CD8-positive, alpha-beta memory T cell (primary cell): ENCODE measurements around the gene IL6ST. TPM values are rescaled to one million over a fixed set of nuclear protein-coding genes. Genes with fewer than 3 reads are reported as not detected.

ENCODE experiments used
- CTCF ChIA-PET: fragments of 350-600 bp; sonication (Branson Sonifier 250); formaldehyde crosslinking; loops from one replicate; lab custom pipeline; 2021; ENCODE audit warnings: antibody characterized with exemption; lab: Charles Lee
- POLR2A ChIA-PET: fragments of 350-600 bp; sonication (Branson Sonifier 250); formaldehyde crosslinking; loops from one replicate; lab custom pipeline; 2021; ENCODE audit warnings: antibody characterized with exemption; lab: Charles Lee
- DNase-seq, 5 donors: peaks; one replicate each; pipeline versions ENCODE4 v3.0.0 to v3.0.0-alpha.2; 2020 to 2022; ENCODE audit warnings: mixed read lengths in 1 of 5
- H3K27ac ChIP-seq: one replicate; pipeline ENCODE4 v1.7.0; 2013; ENCODE audit warnings: low read depth, mild to moderate bottlenecking, low read length, moderate library complexity
- H3K27me3 ChIP-seq: 2 replicates; pipeline ENCODE4 v1.7.0; 2013; ENCODE audit warnings: low read length, mild to moderate bottlenecking; ENCODE audit not compliant: insufficient read depth, poor library complexity, severe bottlenecking
- H3K36me3 ChIP-seq: 2 replicates; pipeline ENCODE4 v1.7.0; 2013; ENCODE audit warnings: mild to moderate bottlenecking, low read length, moderate library complexity; ENCODE audit not compliant: insufficient read depth
- H3K4me1 ChIP-seq: 2 replicates; pipeline ENCODE4 v1.7.0; 2013; ENCODE audit warnings: mild to moderate bottlenecking, low read length, moderate library complexity; ENCODE audit not compliant: insufficient read depth
- H3K4me3 ChIP-seq: 2 replicates; pipeline ENCODE4 v1.7.0; 2013; ENCODE audit warnings: mild to moderate bottlenecking, low read length
- H3K9me3 ChIP-seq: 2 replicates; pipeline ENCODE4 v1.7.0; 2013; ENCODE audit warnings: mild to moderate bottlenecking, low read length
- H3K27ac Mint-ChIP-seq, 8 donors: one replicate each; pipeline ENCODE4 v1.8.0; 2020 to 2021; ENCODE audit warnings: mixed read lengths in 8 of 8, mild to moderate bottlenecking in 6 of 8, inconsistent platforms in 3 of 8, moderate library complexity in 3 of 8
- H3K27me3 Mint-ChIP-seq, 2 donors: one replicate each; pipeline ENCODE4 v1.8.0; 2020 to 2021; ENCODE audit warnings: mixed read lengths in 2 of 2, mild to moderate bottlenecking in 1 of 2, moderate library complexity in 1 of 2
- H3K36me3 Mint-ChIP-seq, 3 donors: one replicate each; pipeline ENCODE4 v1.8.0; 2020 to 2021; ENCODE audit warnings: mixed read lengths in 3 of 3, inconsistent platforms in 1 of 3, mild to moderate bottlenecking in 1 of 3
- H3K4me1 Mint-ChIP-seq, 3 donors: one replicate each; pipeline ENCODE4 v1.8.0; 2020 to 2021; ENCODE audit warnings: mixed read lengths in 3 of 3, inconsistent platforms in 1 of 3, mild to moderate bottlenecking in 1 of 3
- H3K4me3 Mint-ChIP-seq, 7 donors: one replicate each; pipeline ENCODE4 v1.8.0; 2020 to 2021; ENCODE audit warnings: mixed read lengths in 7 of 7, mild to moderate bottlenecking in 6 of 7, moderate library complexity in 4 of 7, inconsistent platforms in 2 of 7
- H3K9me3 Mint-ChIP-seq, 5 donors: one replicate each; pipeline ENCODE4 v1.8.0; 2020 to 2022; ENCODE audit warnings: mixed read lengths in 5 of 5, mild to moderate bottlenecking in 3 of 5, moderate library complexity in 2 of 5, inconsistent platforms in 1 of 5
- polyA plus RNA-seq: library from polyadenylated mRNA; unstranded; fragments of 300-500 nt; fragmentation: Illumina TruSeq; gene quantifications from one replicate; pipeline ENCODE4 v1.2.3, GENCODE V29; 2021
- total RNA-seq, 2 experiments: library from RNA; stranded (reverse); gene quantifications; one replicate each; pipeline ENCODE4 v1.2.3, GENCODE V29; 2021

IL6ST gene
- total and polyA plus RNA-seq, 3 experiments from 2014 or later = 18.1 to 60.0 (median 52.2) TPM

DNA sequence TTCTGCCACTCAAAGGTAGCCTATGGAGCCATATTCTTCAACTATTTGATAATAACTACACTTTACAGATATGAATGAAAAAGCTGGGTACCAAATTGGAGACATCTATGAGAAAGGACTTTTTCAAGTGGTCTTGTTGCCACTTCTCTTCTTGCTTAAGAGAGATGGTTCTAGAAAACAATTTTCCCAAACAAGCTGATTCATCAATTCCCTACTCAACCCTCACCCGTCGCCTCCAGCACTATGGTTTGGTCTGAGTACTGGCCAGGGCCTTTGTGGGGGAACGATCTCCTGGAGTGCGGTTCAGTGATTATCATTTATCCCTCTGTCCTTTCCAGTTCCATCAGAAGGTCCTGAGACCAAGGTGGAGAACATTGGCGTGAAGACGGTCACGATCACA is 86.8 kb downstream of the IL6ST start:
- no peak overlapping the region for H3K27ac ChIP-seq
- no peaks in the 10 kb centered on the region for H3K9me3 ChIP-seq
- Mint-ChIP-seq H3K4me1 (peaks cover 18 to 29% (median 26%) of the 10 kb centered on the region in 3 donors), H3K4me3 (no peak overlapping the region), H3K27me3 (peaks cover 5 to 6% of the 10 kb centered on the region in 2 donors), H3K36me3 (no peaks in the 10 kb centered on the region), H3K27ac (no peak overlapping the region), H3K9me3 (no peaks in the 10 kb centered on the region)
- peaks cover 11% of the 10 kb centered on the region for H3K4me1 ChIP-seq
- ChIA-PET CTCF (interaction anchor here (1.1 kb wide), 1 partner anchor 17 kb away, joined by 3 read pairs; no protein-coding TSS in a partner anchor), POLR2A (no interaction called here)
- no peak for DNase-seq
- no peak overlapping the region for H3K4me3 ChIP-seq
- H3K36me3 ChIP-seq = no peaks in the 10 kb centered on the region
- H3K27me3 ChIP-seq = no peaks in the 10 kb centered on the region

DNA sequence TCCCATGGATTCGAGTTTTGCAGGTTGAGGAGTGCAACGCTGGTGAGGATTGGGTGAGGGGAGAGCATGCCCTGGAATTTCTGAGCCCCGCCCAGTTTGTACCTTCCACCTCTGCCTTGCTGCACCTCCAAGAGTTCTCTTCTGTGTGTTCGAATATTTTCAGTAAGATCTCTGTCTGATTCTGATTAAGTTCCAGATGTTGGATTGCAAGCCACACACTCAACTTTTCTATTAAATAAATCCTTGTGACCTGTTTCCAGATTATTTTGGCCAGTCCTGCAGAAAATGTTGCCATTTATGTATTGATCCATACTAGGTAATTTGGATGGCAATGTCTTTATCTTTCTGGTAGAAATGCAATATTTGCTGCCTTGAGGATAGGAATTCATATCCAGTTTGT is 89.5 kb downstream of the IL6ST start:
- H3K4me1 Mint-ChIP-seq = peaks cover 24 to 39% (median 31%) of the 10 kb centered on the region in 3 donors
- no peaks in the 10 kb centered on the region for H3K9me3 ChIP-seq
- peak overlapping the region in 2 of 8 donors; percentile 26 to 84 for H3K27ac Mint-ChIP-seq

DNA sequence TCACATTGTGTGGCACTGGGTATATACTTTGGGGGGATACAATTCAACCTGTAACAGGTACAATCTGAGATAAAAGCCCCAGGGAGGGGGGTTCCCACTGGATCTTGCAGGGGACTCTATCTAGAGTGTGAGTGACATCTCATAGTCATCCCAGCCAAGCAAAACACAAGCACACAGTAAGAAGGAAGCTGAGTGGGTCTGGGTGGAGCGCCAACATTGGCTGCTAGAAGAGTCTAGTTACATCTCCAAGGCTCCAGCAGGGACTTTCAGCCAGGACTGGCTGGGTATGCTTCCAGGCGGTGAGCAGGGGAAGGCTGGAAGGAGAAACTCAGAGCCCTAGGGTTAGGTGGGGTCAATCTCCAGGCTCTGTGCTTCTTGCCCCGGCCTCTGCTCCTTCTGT is 90.6 kb downstream of the IL6ST start:
- H3K4me1 ChIP-seq = peaks cover 13% of the 10 kb centered on the region
- POLR2A ChIA-PET = no interaction called here
- peak overlapping the region in 1 of 8 donors; percentile 5 for H3K27ac Mint-ChIP-seq
- H3K27me3 ChIP-seq = no peaks in the 10 kb centered on the region
- H3K4me1 Mint-ChIP-seq = peaks cover 24 to 39% (median 31%) of the 10 kb centered on the region in 3 donors
- no peak overlapping the region for H3K4me3 ChIP-seq
- no peak overlapping the region for H3K27ac ChIP-seq
- peaks cover 3 to 17% of the 10 kb centered on the region in 2 donors for H3K27me3 Mint-ChIP-seq
- CTCF ChIA-PET = interaction anchor here (1.1 kb wide), 1 partner anchor 11 kb away, joined by 3 read pairs; no protein-coding TSS in a partner anchor
- peak overlapping the region in 1 of 7 donors; percentile 17 for H3K4me3 Mint-ChIP-seq
- no peaks in the 10 kb centered on the region for H3K36me3 ChIP-seq
- no peaks in the 10 kb centered on the region for H3K9me3 Mint-ChIP-seq
- no peaks in the 10 kb centered on the region for H3K9me3 ChIP-seq
- no peak for DNase-seq
- no peaks in the 10 kb centered on the region for H3K36me3 Mint-ChIP-seq

More for the DNA sequence above, 89.5 kb downstream of the IL6ST start:
- no peaks in the 10 kb centered on the region for H3K36me3 ChIP-seq
- Mint-ChIP-seq H3K27me3 (peaks cover 3 to 9% of the 10 kb centered on the region in 2 donors), H3K4me3 (no peak overlapping the region), H3K9me3 (no peaks in the 10 kb centered on the region), H3K36me3 (no peaks in the 10 kb centered on the region)
- peaks cover 13% of the 10 kb centered on the region for H3K4me1 ChIP-seq
- no peak for DNase-seq
- ChIA-PET POLR2A (interaction anchor here (0.7 kb wide), 1 partner anchor 288 kb away, joined by 12 read pairs; no protein-coding TSS in a partner anchor), CTCF (interaction anchor here (0.7 to 1.4 kb wide), 2 partner anchors 9 to 30 kb away, joined by 3 read pairs; no protein-coding TSS in a partner anchor)
- H3K27ac ChIP-seq = no peak overlapping the region
- no peak overlapping the region for H3K4me3 ChIP-seq
- no peaks in the 10 kb centered on the region for H3K27me3 ChIP-seq

DNA sequence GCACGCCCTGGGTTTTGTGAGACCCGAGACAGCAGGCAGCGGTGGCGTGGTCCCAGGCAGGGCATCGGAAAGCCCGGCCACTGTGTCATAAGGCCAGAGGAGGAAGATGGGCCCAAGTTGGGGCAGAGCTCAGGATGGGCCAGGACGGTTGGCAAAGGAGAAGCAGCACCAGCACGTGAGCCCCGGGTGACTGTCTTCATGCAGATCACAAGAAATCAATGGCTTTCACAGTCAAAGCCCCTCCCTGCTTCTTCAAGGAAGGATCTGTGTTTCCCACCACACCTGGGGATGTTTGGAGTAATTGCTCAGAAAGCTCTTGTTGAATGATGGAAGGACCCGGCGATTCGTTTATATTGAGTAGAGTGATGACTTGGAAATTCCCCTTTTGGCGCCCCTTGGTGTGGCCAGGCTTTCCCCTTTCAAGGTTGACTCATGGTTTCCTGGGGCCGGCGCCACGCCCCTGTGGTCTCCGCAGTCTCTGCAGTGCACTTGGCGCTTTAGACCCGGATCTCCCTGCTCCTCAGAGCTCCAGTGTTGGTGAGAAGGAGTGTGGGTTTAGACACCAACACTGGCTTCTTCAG is 91.6 kb downstream of the IL6ST start:
- ChIA-PET CTCF (interaction anchor here (1.1 kb wide), 1 partner anchor 10 kb away, joined by 3 read pairs; no protein-coding TSS in a partner anchor), POLR2A (no interaction called here)
- H3K4me1 ChIP-seq = peaks cover 13% of the 10 kb centered on the region
- H3K36me3 ChIP-seq = no peaks in the 10 kb centered on the region
- H3K9me3 ChIP-seq = no peaks in the 10 kb centered on the region
- Mint-ChIP-seq H3K4me3 (peak overlapping the region in 6 of 7 donors; percentile 33 to 68 (median 57)), H3K36me3 (no peaks in the 10 kb centered on the region), H3K9me3 (no peaks in the 10 kb centered on the region), H3K27me3 (peaks cover 3 to 17% of the 10 kb centered on the region in 2 donors), H3K4me1 (peaks cover 24 to 39% (median 31%) of the 10 kb centered on the region in 3 donors), H3K27ac (peak overlapping the region in 3 of 8 donors; percentile 34 to 85 (median 63))
- H3K27ac ChIP-seq = no peak overlapping the region
- no peaks in the 10 kb centered on the region for H3K27me3 ChIP-seq
- H3K4me3 ChIP-seq = no peak overlapping the region
- peak; percentile 6 to 65 (median 51) for DNase-seq

DNA sequence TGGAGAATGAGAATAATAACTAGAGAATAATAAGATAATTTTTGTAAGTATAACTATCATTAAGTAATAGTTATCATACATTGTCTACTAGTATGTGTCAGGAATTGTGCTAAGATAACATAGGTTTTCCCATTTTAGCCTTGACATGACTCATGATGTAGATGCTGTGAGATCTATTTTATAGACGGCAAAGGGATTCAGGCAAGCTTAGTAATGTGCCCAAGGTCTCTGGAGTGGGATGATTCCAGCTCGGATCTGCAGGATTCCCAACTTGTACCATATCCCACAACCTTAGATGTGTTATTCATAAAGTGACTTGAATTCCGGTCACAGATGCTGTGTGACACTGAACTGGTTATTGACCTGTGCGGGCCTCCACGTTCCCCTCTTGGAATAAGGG is 92.1 kb downstream of the IL6ST start:
- Mint-ChIP-seq H3K36me3 (no peaks in the 10 kb centered on the region), H3K9me3 (no peaks in the 10 kb centered on the region), H3K27ac (peak overlapping the region in 2 of 8 donors; percentile 63 to 85), H3K4me3 (peak overlapping the region in 5 of 7 donors; percentile 33 to 68 (median 59)), H3K27me3 (peaks cover 3 to 21% of the 10 kb centered on the region in 2 donors), H3K4me1 (peaks cover 27 to 44% (median 33%) of the 10 kb centered on the region in 3 donors)
- DNase-seq = no peak
- H3K36me3 ChIP-seq = no peaks in the 10 kb centered on the region
- no peaks in the 10 kb centered on the region for H3K9me3 ChIP-seq
- POLR2A ChIA-PET = no interaction called here
- CTCF ChIA-PET = no interaction called here
- peaks cover 13% of the 10 kb centered on the region for H3K4me1 ChIP-seq
- H3K27ac ChIP-seq = no peak overlapping the region
- no peak overlapping the region for H3K4me3 ChIP-seq
- no peaks in the 10 kb centered on the region for H3K27me3 ChIP-seq

DNA sequence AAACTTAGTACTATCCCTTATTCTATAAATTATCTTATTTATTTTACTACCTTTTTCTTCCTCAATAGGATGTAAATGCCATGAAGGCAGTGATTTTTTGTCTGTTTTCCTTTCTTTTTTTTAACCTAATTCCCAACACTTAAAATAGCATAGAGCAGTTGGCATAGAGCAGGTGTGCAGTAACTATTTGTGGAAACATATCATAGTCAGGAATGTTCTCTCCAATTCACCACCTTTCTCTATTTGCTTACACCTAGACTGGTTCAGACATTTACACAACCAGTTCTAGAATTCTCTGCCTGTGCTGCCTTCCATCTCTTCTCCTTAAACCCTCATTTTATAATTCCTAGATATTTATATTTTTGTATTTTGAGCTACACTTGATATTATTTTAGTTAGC is 94.0 kb downstream of the IL6ST start:
- Mint-ChIP-seq H3K4me1 (peaks cover 27 to 41% (median 33%) of the 10 kb centered on the region in 3 donors), H3K36me3 (no peaks in the 10 kb centered on the region), H3K4me3 (no peak overlapping the region), H3K27me3 (peaks cover 5 to 28% of the 10 kb centered on the region in 2 donors), H3K27ac (no peak overlapping the region), H3K9me3 (no peaks in the 10 kb centered on the region)
- CTCF ChIA-PET = no interaction called here
- H3K36me3 ChIP-seq = no peaks in the 10 kb centered on the region
- POLR2A ChIA-PET = no interaction called here
- no peaks in the 10 kb centered on the region for H3K27me3 ChIP-seq
- H3K9me3 ChIP-seq = no peaks in the 10 kb centered on the region
- H3K4me1 ChIP-seq = peaks cover 13% of the 10 kb centered on the region
- no peak for DNase-seq
- no peak overlapping the region for H3K27ac ChIP-seq
- no peak overlapping the region for H3K4me3 ChIP-seq

DNA sequence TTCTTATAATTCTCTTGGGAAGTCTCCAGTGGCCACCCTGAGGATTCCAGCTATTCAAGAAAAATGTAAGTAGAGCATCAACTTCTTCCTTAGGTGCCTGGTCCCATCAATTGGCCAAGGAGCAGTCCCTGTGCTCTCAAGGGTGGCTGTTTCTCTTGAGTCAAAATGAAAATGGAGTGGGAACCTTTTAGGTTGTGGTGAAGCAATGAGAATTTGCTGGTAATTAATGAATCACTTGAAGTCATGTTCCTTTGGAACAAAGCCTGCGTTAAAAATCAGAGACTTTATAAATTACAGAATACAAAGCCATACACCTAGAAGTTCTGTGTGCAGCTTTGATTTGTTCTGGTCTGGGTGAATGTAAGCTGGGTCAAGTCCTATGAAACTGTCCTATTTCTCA is 94.7 kb downstream of the IL6ST start:
- no peak for DNase-seq
- peaks cover 3 to 28% of the 10 kb centered on the region in 2 donors for H3K27me3 Mint-ChIP-seq
- no peak overlapping the region for H3K4me3 Mint-ChIP-seq
- H3K27me3 ChIP-seq = no peaks in the 10 kb centered on the region
- no peaks in the 10 kb centered on the region for H3K36me3 ChIP-seq
- H3K4me1 ChIP-seq = peaks cover 13% of the 10 kb centered on the region
- H3K27ac ChIP-seq = no peak overlapping the region
- no peaks in the 10 kb centered on the region for H3K9me3 Mint-ChIP-seq
- no peak overlapping the region for H3K4me3 ChIP-seq
- H3K27ac Mint-ChIP-seq = no peak overlapping the region
- ChIA-PET POLR2A (no interaction called here), CTCF (no interaction called here)
- no peaks in the 10 kb centered on the region for H3K9me3 ChIP-seq
- no peaks in the 10 kb centered on the region for H3K36me3 Mint-ChIP-seq
- peaks cover 20 to 34% (median 29%) of the 10 kb centered on the region in 3 donors for H3K4me1 Mint-ChIP-seq

DNA sequence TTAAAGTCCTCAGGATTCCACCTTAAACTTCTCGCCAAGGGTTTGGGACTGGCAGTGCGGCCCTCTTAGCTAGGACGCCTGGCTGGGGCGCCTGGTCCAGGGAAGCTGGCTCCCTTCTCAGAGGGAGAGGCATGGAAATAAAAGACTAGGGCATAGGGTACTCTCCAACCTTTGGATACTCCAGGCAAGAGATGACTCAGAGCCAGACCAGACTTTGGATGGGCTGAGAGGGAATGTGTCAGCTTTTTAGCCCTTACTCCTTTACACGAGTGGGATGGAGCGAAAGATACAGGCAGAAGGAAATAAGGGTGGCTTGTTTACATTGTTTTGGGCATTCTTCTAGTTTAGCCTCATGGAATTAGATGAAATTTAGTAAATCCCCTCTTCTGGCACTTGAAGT is 95.4 kb downstream of the IL6ST start:
- H3K9me3 Mint-ChIP-seq = no peaks in the 10 kb centered on the region
- H3K4me3 ChIP-seq = no peak overlapping the region
- POLR2A ChIA-PET = no interaction called here
- no peak overlapping the region for H3K27ac Mint-ChIP-seq
- peaks cover 3 to 28% of the 10 kb centered on the region in 2 donors for H3K27me3 Mint-ChIP-seq
- no peak overlapping the region for H3K27ac ChIP-seq
- no peaks in the 10 kb centered on the region for H3K36me3 Mint-ChIP-seq
- peaks cover 13% of the 10 kb centered on the region for H3K4me1 ChIP-seq
- no peak for DNase-seq
- no peak overlapping the region for H3K4me3 Mint-ChIP-seq
- H3K9me3 ChIP-seq = no peaks in the 10 kb centered on the region
- CTCF ChIA-PET = no interaction called here
- H3K4me1 Mint-ChIP-seq = peaks cover 20 to 34% (median 29%) of the 10 kb centered on the region in 3 donors
- no peaks in the 10 kb centered on the region for H3K36me3 ChIP-seq
- H3K27me3 ChIP-seq = no peaks in the 10 kb centered on the region
